Prostate gland (tissue), 2 donors: ENCODE measurements around the gene PLPPR1. TPM values are rescaled to one million over a fixed set of nuclear protein-coding genes. Genes with fewer than 3 reads are reported as not detected.

ENCODE experiments used
- DNase-seq: peaks from one replicate; pipeline ENCODE4 v3.0.0-alpha.2; 2019; ENCODE audit warnings: low spot score
- H3K27ac ChIP-seq, 2 donors: fragments of 200-600 bp; sonication (generic); 2 replicates each; pipeline ENCODE4 v1.5.1; 2017 to 2019
- H3K27me3 ChIP-seq: fragments of 200-600 bp; sonication (generic); replicated peaks from 2 replicates; pipeline ENCODE4 v1.5.1; 2019; ENCODE audit not compliant: insufficient read depth
- H3K36me3 ChIP-seq, 2 donors: fragments of 200-600 bp; sonication (generic); 1 replicate in 1 of 2; 2 replicates in 1 of 2; pipeline versions ENCODE4 v1.5.1 to v1.8.1; 2017 to 2019
- H3K4me1 ChIP-seq: fragments of 200-600 bp; sonication (generic); replicated peaks from 2 replicates; pipeline ENCODE4 v1.5.1; 2019
- H3K4me3 ChIP-seq, 2 donors: fragments of 200-600 bp; sonication (generic); 2 replicates each; pipeline ENCODE4 v1.5.1; 2017 to 2019
- H3K9me3 ChIP-seq: fragments of 200-600 bp; sonication (generic); 2 replicates; pipeline ENCODE4 v1.5.1; 2017
- CTCF ChIP-seq, 4 experiments: fragments of 200-600 bp in 2 of 4; fragments of 450-650 bp in 2 of 4; sonication (generic) in 2 of 4; IDR thresholded peaks; 1 replicate in 3 of 4; 2 replicates in 1 of 4; pipeline ENCODE4 v1.5.1; 2016 to 2019; ENCODE audit warnings: antibody characterized with exemption in 4 of 4, mild to moderate bottlenecking in 2 of 4, moderate library complexity in 2 of 4
- POLR2A ChIP-seq: fragments of 450-650 bp; IDR thresholded peaks from one replicate; pipeline ENCODE4 v1.6.1; 2016; ENCODE audit warnings: antibody characterized with exemption, mild to moderate bottlenecking
- POLR2AphosphoS5 ChIP-seq: sonication (generic); formaldehyde crosslinking; IDR thresholded peaks from one replicate; pipeline ENCODE4 v1.6.1; 2017; ENCODE audit warnings: antibody characterized with exemption
- WGBS: methylation state at CpG from one replicate; pipeline ENCODE4 v1.1.5; 2018; 5-methylcytosine and 5-hydroxymethylcytosine counted together
- intact Hi-C: fragments of 100-400 bp; cut with DNase I; formaldehyde crosslinking; loops from one replicate; pipeline ENCODE4 v1.14.2; 2022
- total RNA-seq, 2 donors: library from RNA; depleted of rRNA; stranded (reverse); fragments of >200 nt; gene quantifications; one replicate each; pipeline ENCODE4 v1.1.0, GENCODE V29; 2016

PLPPR1 gene
- total RNA-seq, 2 donors from 2014 or later = 2.8 TPM; not detected in 1

DNA sequence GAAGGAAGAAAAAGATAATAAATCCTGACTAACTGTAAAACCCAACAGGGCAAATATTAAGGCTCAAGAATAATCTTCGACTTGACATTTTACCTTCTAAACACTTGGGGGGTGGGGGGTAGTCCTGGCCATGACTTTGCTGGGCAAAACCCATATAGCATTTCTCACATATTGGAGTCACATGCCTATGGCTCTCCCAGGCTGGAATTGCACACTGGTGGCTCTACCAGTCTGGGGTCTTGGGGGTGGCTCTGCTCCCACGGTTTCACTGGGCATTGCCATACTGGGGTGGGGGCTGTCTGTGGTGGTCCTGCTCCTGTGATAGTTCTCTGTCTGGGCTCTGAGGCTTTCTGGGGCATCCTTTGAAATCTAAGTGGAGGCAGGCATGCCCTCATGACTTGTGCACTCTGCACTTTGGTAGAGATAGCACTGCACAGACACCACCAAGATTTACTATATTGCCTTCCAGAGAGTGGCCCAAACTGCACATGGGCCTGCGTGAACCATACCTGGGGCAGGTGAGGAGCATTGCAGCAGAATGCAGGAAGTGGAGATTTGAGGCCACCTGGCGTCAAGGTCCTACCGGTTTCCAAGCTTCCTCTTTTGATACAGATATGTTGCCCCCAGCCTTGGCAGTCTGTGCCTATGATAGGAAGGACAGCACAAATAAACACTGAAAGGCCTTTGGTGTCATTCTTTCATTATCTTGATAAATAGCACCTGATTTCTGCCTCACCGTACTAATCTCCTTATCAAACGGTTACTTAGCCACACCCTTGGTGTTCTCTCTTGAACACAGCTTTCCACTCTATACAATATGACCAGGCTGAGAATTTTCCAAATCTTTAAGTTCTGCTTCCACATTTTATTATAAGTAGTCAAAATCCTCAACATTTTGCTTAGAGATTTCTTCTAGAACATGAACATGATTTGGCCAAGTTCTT lies 326.5 kb downstream of the PLPPR1 start:
- Histone ChIP-seq H3K27me3 (no peaks in the 10 kb centered on the region), H3K36me3 (no peaks in the 10 kb centered on the region), H3K4me1 (no peaks in the 10 kb centered on the region), H3K4me3 (no peak overlapping the region), H3K9me3 (no peaks in the 10 kb centered on the region), H3K27ac (no peak overlapping the region)
- WGBS = 73% methylated on average over 7 of the region's 7 CpGs
- intact Hi-C loops = no loop called here
- TF ChIP-seq POLR2AphosphoS5 (no peak), POLR2A (no peak), CTCF (IDR thresholded peaks at IDR 0.05) (no peak)
- no peak for DNase-seq

DNA sequence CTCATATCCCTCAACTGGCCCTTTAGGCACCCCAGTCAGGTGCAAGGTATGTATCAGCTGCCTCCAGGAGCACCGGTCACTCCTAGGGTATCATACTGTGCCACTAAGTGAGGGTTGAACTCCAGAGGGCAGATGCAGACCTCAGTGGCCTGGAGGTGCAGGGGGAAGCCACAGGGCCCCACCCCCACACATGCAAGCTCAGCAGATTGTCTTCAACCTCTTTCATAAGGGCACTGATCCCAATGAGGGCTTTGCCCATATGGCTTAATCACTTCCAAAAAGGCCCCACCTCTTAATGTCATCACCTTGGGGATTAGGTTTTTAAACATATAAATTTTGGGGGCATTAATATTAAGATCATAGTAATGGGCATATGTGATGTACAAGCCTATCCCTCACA lies 328.1 kb downstream of the PLPPR1 start:
- no peak for TF ChIP-seq CTCF (IDR thresholded peaks at IDR 0.05)
- no peak for TF ChIP-seq POLR2AphosphoS5
- no peak for TF ChIP-seq POLR2A
- 21% methylated on average over 1 of the region's 1 CpG for WGBS
- intact Hi-C loops = no loop called here
- Histone ChIP-seq H3K36me3 (no peaks in the 10 kb centered on the region), H3K4me1 (no peaks in the 10 kb centered on the region), H3K9me3 (no peaks in the 10 kb centered on the region), H3K4me3 (no peak overlapping the region), H3K27ac (no peak overlapping the region), H3K27me3 (no peaks in the 10 kb centered on the region)
- no peak for DNase-seq

- Histone ChIP-seq H3K4me3 (no peak overlapping the region), H3K27me3 (no peaks in the 10 kb centered on the region), H3K36me3 (no peaks in the 10 kb centered on the region), H3K9me3 (no peaks in the 10 kb centered on the region), H3K27ac (no peak overlapping the region), H3K4me1 (no peaks in the 10 kb centered on the region)
- DNase-seq = no peak
- intact Hi-C loops = no loop called here
- TF ChIP-seq POLR2AphosphoS5 = no peak
- no peak for TF ChIP-seq CTCF (IDR thresholded peaks at IDR 0.05)
- TF ChIP-seq POLR2A = no peak
- WGBS = 86% methylated on average over 1 of the region's 1 CpG
These were observed 331.2 kb downstream of the PLPPR1 start for GRCh38 chr9:101359679-101360078.

- DNase-seq = no peak
- Histone ChIP-seq H3K36me3 (no peaks in the 10 kb centered on the region), H3K4me1 (no peaks in the 10 kb centered on the region), H3K4me3 (no peak overlapping the region), H3K27ac (no peak overlapping the region), H3K9me3 (no peaks in the 10 kb centered on the region), H3K27me3 (no peaks in the 10 kb centered on the region)
- TF ChIP-seq CTCF (IDR thresholded peaks at IDR 0.05) = no peak
- no peak for TF ChIP-seq POLR2AphosphoS5
- intact Hi-C loops = no loop called here
These were observed 332.1 kb downstream of the PLPPR1 start for GRCh38 chr9:101360647-101361046.

DNA sequence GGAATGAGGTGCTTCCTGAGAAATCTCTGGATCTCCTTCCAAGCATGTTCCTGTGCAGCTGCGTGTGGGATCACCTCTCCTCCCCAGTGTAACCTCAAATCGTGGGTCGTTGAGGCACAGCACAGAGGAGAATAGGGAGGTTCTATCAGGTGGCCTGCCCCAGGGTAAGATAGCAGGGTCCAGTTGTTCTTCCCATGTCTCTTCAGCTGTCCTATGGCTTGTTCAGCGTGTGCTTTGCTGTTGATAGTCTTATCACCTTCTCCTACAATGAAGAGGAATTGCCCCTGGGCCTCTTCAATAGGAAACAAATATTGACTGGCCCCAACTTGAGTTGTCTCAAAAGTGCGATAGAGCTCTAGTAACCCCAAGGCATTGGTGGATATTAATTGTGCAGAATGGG lies 333.9 kb downstream of the PLPPR1 start:
- Histone ChIP-seq H3K27me3 (no peaks in the 10 kb centered on the region), H3K27ac (no peak overlapping the region), H3K4me1 (no peaks in the 10 kb centered on the region), H3K4me3 (no peak overlapping the region), H3K9me3 (no peaks in the 10 kb centered on the region), H3K36me3 (no peaks in the 10 kb centered on the region)
- DNase-seq = no peak
- TF ChIP-seq POLR2AphosphoS5 = no peak
- no peak for TF ChIP-seq POLR2A
- TF ChIP-seq CTCF (IDR thresholded peaks at IDR 0.05) = no peak
- WGBS = 95% methylated on average over 5 of the region's 5 CpGs
- intact Hi-C loops = no loop called here
